DOHH2 (cell line): ENCODE results near the gene IRGC.

Experiments
- H3F3A ChIP-seq: fragments of 200-600 bp; sonication (generic), shearing (Covaris generic); 2 replicates; pipeline ENCODE4 v1.6.0; 2016; ENCODE audit warnings: antibody characterized with exemption, mild to moderate bottlenecking; ENCODE audit not compliant: control insufficient read depth, insufficient read depth
- H3K27ac ChIP-seq: fragments of 200-600 bp; sonication (generic); 2 replicates; pipeline ENCODE4 v1.5.1; 2014; ENCODE audit warnings: low read depth, mild to moderate bottlenecking, low read length, moderate library complexity
- H3K27me3 ChIP-seq: fragments of 200-600 bp; sonication (generic); 2 replicates; pipeline ENCODE4 v1.6.1; 2014; ENCODE audit warnings: mild to moderate bottlenecking, low read length, mixed read lengths; ENCODE audit not compliant: control insufficient read depth
- H3K36me3 ChIP-seq: fragments of 200-600 bp; sonication (generic); 2 replicates; pipeline ENCODE4 v1.6.1; 2014; ENCODE audit warnings: mild to moderate bottlenecking, low read length, moderate library complexity, mixed read lengths; ENCODE audit not compliant: control insufficient read depth
- H3K4me1 ChIP-seq: fragments of 200-600 bp; sonication (generic); 2 replicates; pipeline ENCODE4 v1.6.1; 2014; ENCODE audit warnings: mild to moderate bottlenecking, low read length, mixed read lengths; ENCODE audit not compliant: control insufficient read depth
- H3K4me2 ChIP-seq: fragments of 200-600 bp; sonication (generic); 2 replicates; pipeline ENCODE4 v1.6.0; 2014; ENCODE audit warnings: mild to moderate bottlenecking, low read length, moderate library complexity
- H3K4me3 ChIP-seq: fragments of 200-600 bp; sonication (generic); 2 replicates; pipeline ENCODE4 v1.5.1; 2014; ENCODE audit warnings: mild to moderate bottlenecking, low read length, mixed read lengths
- H3K79me2 ChIP-seq: fragments of 200-600 bp; sonication (generic); 2 replicates; pipeline ENCODE4 v1.6.1; 2014; ENCODE audit warnings: mild to moderate bottlenecking, low read length, mixed read lengths; ENCODE audit not compliant: control insufficient read depth
- H3K9me2 ChIP-seq: fragments of 200-600 bp; sonication (generic); replicated peaks from 2 replicates; pipeline ENCODE4 v1.6.1; 2014; ENCODE audit warnings: mild to moderate bottlenecking, low read length, mixed read lengths; ENCODE audit not compliant: control insufficient read depth
- H3K9me3 ChIP-seq: fragments of 200-600 bp; sonication (generic); 2 replicates; pipeline ENCODE4 v1.6.1; 2014; ENCODE audit warnings: antibody characterized with exemption, low read length, mixed read lengths; ENCODE audit not compliant: control insufficient read depth, insufficient read depth
- H4K20me1 ChIP-seq: fragments of 200-600 bp; sonication (generic); 2 replicates; pipeline ENCODE4 v1.6.0; 2014; ENCODE audit warnings: low read depth, mild to moderate bottlenecking, antibody characterized with exemption, low read length, moderate library complexity; ENCODE audit not compliant: control insufficient read depth, insufficient read depth
- CTCF ChIP-seq: fragments of 200-600 bp; sonication (generic); IDR thresholded peaks from one replicate; pipeline ENCODE4 v1.5.1; 2014; ENCODE audit warnings: antibody characterized with exemption, mild to moderate bottlenecking, low read depth, low read length; ENCODE audit not compliant: poor library complexity, severe bottlenecking
- EZH2phosphoT487 ChIP-seq: fragments of 200-600 bp; sonication (generic); IDR thresholded peaks from 2 replicates; pipeline ENCODE4 v1.6.1; 2017; ENCODE audit warnings: borderline replicate concordance, mild to moderate bottlenecking, antibody characterized with exemption, low read length, moderate library complexity, mixed read lengths

IRGC gene

GRCh38 chr19:43741075-43741825, 25.4 kb downstream of the IRGC start:
- Histone ChIP-seq H3K36me3 (peaks cover 84% of the 10 kb centered on the region), H3K9me2 (no peaks in the 10 kb centered on the region), H3K79me2 (no peaks in the 10 kb centered on the region), H4K20me1 (no peaks in the 10 kb centered on the region), H3K4me2 (no peak overlapping the region), H3K27me3 (no peaks in the 10 kb centered on the region), H3K9me3 (no peaks in the 10 kb centered on the region), H3K4me1 (peaks cover 16% of the 10 kb centered on the region), H3K4me3 (no peak overlapping the region), H3K27ac (no peak overlapping the region), H3F3A (peaks cover 5% of the 10 kb centered on the region)
- TF ChIP-seq EZH2phosphoT487 (no peak), CTCF (no peak)

GRCh38 chr19:43743059-43743458, 27.2 kb downstream of the IRGC start:
- peaks cover 8% of the 10 kb centered on the region for H3F3A ChIP-seq
- no peak overlapping the region for H3K4me3 ChIP-seq
- peaks cover 88% of the 10 kb centered on the region for H3K36me3 ChIP-seq
- no peaks in the 10 kb centered on the region for H3K79me2 ChIP-seq
- H4K20me1 ChIP-seq: no peaks in the 10 kb centered on the region
- H3K9me2 ChIP-seq: no peaks in the 10 kb centered on the region
- peaks cover 26% of the 10 kb centered on the region for H3K4me1 ChIP-seq
- no peak overlapping the region for H3K27ac ChIP-seq
- H3K4me2 ChIP-seq: no peak overlapping the region
- TF ChIP-seq CTCF (no peak), EZH2phosphoT487 (no peak)
- no peaks in the 10 kb centered on the region for H3K9me3 ChIP-seq
- H3K27me3 ChIP-seq: no peaks in the 10 kb centered on the region

DNA sequence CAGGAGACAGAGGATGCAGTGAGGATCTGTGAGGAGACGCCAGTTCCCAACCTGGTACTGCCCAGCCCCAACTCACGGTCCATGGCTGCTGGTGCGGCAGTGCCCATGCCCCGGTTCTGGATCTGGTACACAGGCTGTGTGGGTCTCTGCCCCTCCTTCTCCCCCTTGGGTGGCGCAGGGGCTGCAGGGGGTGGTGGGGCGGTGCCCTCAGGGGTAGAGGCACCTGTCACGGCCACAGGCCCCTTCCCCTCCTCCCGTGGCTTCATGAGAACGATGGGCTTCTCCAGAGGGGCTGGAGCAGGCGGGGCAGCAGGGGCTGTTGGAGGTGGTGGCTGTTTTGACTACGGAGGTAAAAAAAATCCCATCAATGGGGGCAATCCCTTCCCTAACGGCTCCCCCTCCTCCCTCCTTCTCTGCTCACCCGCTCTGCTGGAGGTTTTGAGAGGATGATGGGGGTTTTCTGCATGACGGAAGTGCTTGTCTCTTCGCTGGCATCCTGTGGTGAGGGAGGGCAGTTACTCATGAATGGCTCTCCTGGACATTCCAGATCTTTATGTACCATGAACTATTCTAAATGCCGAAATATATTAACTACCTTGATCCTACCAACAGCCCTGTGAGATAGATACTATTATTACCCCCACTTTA, 31.8 kb downstream of the IRGC start:
- peaks cover 18% of the 10 kb centered on the region for H3K79me2 ChIP-seq
- no peaks in the 10 kb centered on the region for H3K9me2 ChIP-seq
- H3K4me2 ChIP-seq: peak overlapping the region; percentile 43
- no peak overlapping the region for H3K27ac ChIP-seq
- H3K4me3 ChIP-seq: 0 out of 2 replicates have a peak overlapping the region, but pooled peaks have one; percentile 8
- peaks cover 86% of the 10 kb centered on the region for H3K36me3 ChIP-seq
- H3F3A ChIP-seq: peaks cover 8% of the 10 kb centered on the region
- peaks cover 49% of the 10 kb centered on the region for H3K4me1 ChIP-seq
- H4K20me1 ChIP-seq: no peaks in the 10 kb centered on the region
- no peaks in the 10 kb centered on the region for H3K9me3 ChIP-seq
- no peak for TF ChIP-seq EZH2phosphoT487
- no peak for TF ChIP-seq CTCF
- H3K27me3 ChIP-seq: no peaks in the 10 kb centered on the region
